SHP77 treated with DMSO at 0.1 percent for 48 hours (cell line): ENCODE results near the gene RGS7.
"Not testable (repeated sequence)": the region's sequence is repeated elsewhere in the genome, so short reads cannot be mapped to it uniquely, and the experiment has no call there.

Source experiments
- DNase-seq: peaks from one replicate; lab custom pipeline; 2025; lab: John Stamatoyannopoulos, UW

RGS7 gene

DNA sequence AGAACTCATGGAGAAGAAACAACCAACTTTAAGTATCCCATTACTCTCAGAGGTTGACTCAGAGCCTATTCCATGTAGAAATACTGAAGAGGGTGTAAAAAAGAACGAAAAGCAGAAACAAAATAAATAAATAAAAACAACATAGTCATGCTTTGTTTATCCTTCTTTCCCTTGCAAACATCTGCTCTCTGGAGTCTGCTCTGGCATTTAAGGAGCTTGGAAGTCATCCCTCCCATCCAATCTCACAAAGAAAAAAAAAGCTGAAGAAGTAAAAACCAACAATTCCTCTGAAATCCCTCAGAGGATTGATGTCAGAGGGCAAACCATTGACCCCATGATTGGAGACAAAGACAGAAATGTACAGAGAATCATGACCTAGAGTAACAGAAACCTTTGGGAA, 442.5 kb downstream of the RGS7 start:
- no peak for DNase-seq

DNA sequence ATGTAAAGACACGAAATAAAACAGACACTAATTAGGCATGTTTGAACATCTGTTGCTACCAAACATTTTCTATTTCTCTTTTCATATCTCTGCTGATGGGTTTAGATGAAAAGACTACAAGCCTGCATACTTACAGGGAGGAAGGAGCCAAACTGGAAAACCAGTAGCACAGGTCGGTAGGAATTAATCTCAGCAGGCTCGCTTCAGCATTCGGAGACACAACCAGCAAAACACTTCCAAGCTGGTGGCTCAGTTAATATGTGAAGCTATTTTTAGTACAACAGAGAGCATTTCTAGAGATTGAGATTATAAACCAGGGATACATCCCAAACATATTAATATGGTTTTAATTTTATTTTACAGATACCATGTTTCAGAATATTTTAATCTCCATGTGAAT, 444.2 kb downstream of the RGS7 start:
- no peak for DNase-seq

DNA sequence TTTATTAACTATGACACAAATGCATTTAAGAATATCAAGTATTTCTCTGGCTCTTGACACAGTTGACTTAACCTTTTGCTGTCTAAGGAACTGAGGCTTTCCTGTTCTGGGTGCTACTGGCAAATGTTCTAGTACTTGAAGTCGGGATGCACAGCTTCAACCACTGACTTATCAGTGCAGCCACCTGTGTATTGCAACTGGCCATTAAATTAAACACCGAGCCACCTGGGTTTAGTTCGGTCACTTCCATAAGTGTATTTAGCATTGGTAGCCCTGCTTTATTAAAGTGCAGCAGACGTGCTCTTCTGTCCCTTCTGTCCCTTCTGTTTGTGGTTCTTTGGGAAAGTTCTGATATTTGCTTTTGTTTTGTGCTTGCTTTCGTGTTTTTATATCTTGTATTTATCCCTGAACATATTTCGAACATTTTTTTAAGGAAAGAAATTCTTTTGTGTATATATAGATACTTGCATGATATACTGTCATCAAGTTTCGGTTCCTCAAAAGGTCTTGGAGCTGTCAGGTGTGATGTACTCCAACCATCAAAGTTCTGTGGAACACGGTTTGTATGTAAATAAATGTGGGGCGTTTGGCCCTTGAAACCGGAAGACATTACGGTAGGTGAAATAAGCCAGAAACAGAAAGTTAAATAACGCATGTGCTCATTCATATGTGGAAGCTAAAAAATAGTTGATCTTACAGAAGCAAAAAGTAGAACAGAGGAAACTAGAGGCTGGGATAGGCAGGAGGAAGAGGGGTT, 447.1 kb downstream of the RGS7 start:
- DNase-seq = no peak

DNA sequence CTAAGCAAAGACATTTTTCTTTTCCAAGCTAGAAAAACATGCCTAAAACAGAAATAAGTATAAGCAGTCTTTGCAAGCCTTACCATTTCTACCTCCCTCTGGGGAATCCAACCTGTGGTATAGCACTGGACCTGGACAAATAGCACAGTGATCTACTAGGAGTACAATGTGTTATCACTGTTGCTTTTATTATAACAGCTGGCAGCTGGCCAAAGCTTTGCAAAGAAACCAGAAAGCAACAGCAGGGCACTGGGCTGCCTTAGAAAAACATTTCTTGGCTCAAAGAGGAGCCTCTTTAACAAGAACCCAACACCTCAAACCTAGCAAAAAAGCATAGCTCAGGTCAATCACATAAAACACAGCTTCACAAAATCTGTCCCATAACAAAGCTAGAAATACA, 450.5 kb downstream of the RGS7 start:
- DNase-seq = no peak

DNA sequence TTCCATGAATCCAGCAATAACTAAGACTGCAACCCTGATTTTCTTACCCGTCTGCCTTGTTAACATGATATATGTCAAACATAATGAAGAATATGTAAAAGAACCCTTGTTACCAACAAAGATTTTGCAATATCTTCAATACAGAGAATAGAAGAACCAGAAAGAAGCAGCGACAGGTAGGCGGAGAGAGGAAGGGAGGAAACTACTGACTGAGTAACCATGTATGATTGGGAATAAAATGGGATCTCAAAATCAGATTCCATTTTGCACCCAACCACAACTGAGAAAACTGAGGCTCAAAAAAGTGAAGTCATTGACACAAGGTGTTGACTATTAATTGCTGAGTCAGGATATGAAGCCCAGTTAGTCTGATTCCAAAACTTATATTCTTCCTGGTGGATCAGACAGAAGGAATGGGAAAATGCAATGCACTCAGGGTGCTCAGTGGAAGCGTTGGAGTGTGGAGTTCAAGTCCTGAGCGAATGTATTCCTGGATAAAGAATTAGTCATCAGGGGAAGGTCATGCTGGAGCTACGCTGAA, 451.7 kb downstream of the RGS7 start:
- no peak for DNase-seq

DNA sequence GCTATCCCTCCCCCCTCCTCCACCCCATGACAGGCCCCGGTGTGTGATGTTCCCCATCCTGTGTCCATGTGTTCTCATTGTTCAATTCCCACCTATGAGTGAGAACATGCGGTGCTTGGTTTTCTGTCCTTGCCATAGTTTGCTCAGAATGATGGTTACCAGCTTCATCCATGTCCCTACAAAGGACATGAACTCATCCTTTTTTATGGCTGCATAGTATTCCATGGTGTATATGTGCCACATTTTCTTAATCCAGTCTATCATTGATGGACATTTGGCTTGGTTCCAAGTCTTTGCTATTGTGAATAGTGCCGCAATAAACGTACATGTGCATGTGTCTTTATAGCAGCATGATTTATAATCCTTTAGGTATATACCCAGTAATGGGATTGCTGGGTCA, 461.6 kb downstream of the RGS7 start:
- DNase-seq = not testable (repeated sequence)

DNA sequence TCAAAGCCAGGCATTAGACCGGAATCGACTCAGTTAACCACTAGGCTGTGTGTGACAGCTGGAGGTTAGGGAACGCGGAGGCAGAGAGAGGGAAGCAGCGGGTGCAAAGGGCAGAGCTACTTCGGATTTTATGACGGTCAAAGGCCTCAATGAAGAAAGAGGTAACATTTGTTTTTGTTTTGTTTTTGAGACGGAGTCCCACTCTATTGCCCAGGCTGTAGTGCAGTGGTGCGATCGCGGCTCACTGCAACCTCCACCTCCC, 468.3 kb downstream of the RGS7 start:
- DNase-seq = no peak

DNA sequence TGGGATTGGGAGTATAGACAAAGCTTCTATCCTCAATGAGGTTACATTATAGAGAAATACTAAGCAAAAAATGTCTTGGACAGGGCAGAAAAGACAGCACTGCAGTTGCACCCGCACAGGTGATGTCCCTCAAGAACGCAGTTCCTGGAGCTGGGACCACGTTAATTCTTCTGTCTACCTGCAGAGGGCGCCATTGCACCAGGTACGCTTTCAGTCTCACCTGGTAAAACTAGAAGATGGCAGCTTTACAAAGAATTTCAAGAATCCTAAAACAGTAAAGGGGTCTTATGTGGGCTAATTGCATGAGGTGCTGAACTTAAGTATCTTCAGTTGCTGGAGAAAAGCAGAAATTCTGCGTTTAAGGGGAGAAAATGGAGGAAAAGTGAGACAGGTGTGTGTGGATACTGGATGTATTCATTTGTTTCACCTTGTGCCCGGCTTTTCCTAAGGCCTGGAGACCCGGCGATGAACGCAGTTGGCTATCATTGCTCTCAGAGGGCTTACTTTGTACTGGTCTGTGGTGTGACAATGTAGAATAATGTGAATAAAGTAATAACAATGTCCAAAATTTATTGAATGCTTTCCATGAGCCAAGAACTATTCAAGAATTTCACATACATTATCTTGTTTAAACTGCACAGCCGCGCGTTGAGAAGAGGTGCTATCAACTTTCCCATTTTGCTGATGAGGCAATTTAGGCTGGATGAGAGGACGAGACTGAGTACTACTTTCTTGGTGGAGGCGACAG, 468.8 kb downstream of the RGS7 start:
- DNase-seq = peak; percentile 46

DNA sequence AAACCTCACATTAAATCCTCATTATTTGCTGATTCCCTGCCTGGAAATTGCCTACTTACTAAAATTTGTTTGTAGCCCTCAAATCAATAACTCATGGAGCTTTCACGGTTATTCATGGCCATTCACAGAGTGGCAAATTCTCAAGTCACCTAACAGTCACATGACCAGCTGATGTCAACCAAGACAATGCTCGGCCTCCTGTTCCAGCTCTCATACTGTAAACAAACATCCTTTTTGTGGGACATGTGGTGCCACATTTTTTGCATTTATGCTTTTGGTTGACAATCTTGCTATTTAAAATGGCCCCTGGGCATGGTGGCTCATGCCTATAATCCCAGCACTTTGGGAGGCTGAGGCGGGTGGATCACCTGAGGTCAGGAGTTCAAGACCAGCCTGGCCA, 473.5 kb downstream of the RGS7 start:
- DNase-seq = no peak

DNA sequence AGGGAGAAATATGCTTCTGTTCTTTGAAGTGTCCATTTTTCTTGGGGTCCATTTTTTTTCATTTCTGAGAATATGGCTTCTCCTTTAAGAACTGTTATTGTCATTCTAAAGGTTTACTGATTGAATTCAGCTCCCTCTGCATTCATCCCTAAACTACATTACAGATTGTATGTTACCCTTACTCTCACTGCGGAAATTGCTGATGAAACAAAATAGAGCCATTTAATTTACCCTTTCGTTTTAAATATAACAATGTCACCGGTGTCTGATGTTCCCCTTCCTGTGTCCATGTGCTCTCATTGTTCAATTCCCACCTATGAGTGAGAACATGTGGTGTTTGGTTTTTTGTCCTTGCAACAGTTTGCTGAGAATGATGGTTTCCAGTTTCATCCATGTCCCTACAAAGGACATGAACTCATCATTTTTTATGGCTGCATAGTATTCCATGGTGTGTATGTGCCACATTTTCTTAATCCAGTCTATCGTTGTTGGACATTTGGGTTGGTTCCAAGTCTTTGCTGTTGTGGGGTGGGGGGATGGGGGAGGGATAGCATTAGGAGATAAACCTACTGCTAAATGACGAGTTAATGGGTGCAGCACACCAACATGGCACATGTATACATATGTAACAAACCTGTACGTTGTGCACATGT, 474.2 kb downstream of the RGS7 start:
- DNase-seq = not testable (repeated sequence)

DNA sequence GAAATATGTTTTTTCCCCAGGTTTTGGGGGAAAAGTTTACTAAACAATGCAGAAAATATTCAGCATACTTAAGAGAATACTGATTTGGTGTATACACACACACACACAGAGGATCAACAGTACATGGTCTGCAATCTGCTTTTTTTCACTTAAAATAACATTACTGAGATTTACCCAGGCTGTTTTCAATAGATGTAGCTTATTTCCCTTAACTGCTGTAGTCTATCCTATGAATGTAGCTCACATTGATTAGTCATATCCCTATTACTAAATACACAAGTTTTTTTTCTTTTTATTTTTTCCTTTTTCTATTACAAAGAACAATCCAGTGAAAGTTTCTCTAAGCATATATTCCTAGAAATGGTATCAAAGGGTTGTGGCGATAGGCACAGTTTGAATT, 478.4 kb downstream of the RGS7 start:
- DNase-seq = no peak

DNA sequence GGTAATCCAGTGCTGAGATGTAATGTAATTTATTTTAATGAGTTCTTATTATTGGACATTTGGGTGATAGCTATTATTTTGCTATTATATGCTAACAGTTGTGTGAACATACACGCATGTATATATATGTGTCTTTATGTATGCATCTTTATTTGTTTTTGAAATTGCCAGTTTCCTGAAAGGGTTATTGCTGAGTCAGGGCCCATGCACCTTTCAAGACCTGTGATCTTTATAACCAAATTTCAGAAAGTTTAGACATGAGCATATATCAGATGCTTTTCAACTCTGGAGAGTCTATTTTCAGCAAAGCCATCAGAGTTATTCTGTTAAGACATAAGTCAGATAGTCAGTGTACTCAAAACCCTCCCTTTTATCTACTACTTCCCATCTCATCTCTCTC, 479.4 kb downstream of the RGS7 start:
- no peak for DNase-seq

DNA sequence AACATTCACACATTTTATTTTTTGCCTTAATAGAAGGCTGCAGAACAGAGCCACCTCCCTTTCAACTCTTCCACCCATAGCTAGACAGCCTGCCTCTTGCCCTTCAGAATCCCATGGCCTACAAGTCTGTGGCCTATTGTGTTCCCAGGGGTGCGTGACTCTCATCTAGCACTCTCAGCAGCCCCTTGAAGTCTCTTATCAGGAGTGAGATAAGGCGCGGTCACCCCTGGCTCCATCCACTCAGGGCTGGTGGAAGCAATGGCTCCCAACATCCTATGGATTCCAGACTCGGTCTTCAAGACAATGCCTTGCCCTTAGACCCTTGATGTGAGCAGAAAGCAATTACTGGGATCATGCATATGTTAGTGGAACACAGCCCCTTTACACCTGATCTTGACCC, 480.9 kb downstream of the RGS7 start:
- DNase-seq = no peak

DNA sequence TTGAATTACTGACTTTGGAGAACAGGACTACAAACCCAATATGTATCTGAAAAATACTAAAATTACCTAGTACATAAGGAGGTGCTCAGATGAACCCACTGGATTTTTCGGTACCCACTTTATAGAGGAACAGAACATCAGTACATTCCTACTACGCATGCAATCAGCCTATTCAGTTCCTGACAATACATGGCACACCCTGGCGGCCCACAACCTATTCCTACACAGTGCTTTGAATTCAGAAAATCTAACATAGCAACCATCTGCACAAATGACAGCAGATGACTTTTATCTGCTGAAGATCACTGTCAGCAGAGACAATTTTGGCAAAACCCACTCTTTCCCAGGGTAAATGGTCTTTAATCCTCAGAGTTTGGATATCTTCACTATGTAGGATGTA, 487.9 kb downstream of the RGS7 start:
- DNase-seq = no peak

DNA sequence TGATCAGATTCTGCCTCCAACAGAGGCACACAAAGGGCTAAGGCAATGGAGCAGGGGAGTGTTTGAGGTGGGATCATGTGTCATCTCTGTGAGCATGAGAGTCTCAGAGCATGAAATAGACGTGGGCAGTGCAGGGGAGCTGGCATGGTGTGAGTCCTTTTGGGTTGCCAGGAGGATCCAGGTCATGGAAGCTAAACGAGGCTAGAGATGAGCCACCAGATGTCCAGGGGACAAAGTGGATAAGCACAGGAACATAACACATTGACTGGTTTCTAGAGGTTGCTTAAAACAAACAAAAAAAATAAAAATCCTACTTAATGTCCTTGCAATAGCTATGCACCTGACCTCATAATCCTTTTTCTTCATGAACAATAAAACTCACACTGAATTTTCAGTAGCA, 490.3 kb downstream of the RGS7 start:
- DNase-seq = no peak

DNA sequence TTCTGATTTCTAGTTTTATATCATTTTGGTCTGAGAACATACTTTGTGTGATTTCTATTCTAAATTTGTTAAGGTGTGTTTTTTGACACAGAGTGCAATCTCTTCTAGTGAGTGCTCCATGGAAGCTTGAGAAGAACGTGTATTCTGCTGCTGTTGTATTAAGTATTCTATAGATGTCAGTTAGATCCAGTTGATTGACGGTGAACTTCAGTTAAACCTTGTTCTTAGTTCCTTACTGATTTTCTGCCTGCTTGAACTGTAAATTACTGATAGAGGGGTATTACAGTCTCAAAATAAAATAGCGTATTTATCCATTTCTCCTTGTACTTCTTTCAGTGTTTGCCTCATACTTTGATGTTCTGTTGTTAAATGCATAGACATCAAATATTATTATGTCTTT, 497.0 kb downstream of the RGS7 start:
- no peak for DNase-seq

DNA sequence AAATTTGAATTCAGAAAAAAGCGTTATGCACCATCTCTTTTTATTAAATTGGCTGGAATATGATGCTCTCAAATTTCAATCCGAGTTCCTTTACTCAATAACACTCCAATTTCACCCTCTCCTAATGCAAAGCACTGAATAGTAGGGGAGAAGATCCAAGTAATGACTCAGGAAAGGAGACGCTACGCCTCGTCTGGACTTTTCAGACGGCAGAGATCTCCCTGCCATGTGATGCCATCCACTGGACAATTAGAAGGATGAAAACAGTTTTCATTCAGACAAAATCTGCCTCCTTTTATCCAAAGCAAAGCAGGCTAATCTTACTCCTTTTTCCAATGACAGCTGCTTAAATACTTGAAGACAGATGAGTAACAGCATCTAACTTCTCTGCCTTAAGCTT, 502.6 kb downstream of the RGS7 start:
- DNase-seq = no peak

DNA sequence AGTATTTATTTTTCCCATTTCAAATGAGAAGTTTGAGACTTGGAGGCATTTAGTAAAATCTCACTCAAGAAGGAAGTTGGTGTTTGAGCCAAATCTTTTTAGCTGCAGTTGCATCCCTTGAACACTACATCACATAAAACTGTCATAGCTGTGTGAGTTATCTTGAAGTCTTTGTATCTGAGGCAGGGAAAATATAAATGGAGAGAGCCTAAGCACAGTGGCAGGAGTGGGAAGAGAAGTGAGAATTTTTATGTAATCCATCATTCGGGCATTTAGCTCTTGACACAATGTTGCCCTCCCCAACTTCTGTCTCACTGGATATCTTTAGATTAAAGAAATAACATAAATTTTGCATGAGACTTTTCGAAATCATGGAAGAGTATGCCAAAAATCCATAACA, 509.7 kb downstream of the RGS7 start:
- no peak for DNase-seq

DNA sequence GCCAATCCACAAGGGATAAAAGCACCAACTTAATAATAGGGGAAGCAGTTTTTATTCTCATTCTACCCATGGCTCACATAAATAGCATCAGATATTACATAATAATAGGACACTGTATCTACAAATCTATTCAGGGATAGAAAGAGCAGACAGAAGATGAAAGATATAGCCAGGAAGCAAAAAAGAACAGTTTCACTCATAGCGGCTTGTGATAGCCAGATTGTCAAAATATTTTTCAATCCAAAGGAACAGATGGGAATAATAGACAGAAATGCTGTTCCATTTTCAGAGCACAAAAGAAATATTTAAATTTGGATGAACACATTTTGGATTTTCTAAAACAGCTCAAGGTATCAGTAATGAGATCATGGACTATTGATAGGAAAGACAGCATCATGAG, 512.5 kb downstream of the RGS7 start:
- DNase-seq = no peak

DNA sequence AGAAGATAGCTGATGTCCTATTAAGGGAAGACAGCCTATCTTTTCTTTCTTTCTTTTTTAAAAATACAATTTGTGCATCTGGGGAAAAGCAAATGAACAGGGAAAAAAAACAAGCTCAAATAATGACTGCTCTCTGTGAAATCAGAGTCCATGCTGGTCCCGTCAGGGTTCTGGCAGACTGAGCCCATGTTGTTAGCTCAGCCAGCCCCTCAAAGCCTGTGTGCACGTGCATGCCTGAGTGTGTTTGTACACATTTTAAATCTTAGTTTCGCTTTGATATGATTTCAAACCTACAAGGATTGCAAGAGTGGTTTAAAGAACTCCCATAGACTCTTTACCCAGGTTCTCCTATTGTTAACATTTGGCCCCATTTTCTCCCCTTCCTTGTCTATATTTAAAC, 513.2 kb downstream of the RGS7 start:
- no peak for DNase-seq

DNA sequence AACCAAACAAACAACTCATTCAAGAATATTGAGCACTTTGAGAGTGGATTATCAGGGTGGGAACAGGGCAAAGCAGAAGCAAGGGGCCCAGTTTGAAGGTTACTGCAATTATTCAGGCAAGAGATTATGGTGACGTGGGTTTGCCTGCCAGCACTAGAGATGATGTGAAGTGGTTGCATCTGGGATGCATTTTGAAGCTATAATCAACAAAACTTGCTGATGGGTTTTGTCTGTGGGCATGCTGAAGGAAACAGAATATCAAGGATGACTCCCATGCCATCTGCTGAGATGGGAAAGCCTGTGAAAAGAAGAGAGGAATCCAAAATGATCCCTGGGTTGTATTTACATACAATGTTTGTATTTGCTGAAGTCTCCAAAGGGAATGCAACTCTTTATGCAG, 520.7 kb downstream of the RGS7 start:
- no peak for DNase-seq

DNA sequence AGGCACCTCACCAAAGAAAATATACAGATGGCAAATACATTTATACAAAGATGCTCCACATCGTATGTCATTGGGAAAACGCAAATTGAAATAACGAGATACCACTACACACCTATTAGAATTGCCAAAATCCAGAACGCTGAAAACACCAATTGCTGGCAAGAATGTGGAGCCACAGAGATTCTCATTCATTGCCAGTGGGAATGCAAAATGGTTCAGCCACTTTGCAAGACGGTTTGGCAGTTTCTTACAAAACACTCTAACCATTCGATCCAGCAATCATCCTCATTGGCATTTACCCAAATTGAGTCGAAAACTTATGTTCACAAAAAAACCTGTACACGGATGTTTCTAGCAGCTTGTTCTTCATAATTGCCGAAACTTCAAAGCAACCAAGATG, 521.7 kb downstream of the RGS7 start:
- DNase-seq = no peak

DNA sequence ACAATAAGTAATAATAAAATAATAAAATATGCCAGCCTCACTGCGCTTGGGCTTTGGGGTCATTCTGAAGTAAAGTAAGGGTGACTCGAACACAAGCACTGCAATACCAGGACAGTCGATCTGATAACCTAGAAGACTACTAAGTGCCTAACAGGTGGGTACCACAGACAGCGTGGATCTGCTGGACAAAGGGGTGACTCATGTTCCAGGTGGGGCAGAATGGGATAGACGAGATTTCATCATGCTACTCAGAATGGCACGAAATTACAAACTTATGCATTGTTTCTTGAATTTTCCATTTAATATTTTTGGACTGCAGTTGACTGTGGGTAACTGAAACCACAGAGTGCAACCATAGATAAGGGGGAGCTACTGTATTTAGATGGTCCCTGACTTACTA, 523.9 kb downstream of the RGS7 start:
- DNase-seq = no peak
